GM12864 (cell line): ENCODE data around the gene ADAT3.

ENCODE experiments used
- DNase-seq: peaks from one replicate; pipeline ENCODE4 v3.0.0-alpha.2; 2011; ENCODE audit warnings: low read depth
- H3K4me3 ChIP-seq: 2 replicates; pipeline ENCODE4 v1.5.1; 2011; ENCODE audit warnings: mild to moderate bottlenecking, low read depth, low read length, control low read depth
- CTCF ChIP-seq: IDR thresholded peaks from 2 replicates; pipeline ENCODE4 v1.5.1; 2011; ENCODE audit warnings: low read depth, mild to moderate bottlenecking, moderate library complexity, low read length, control low read depth, inconsistent platforms; ENCODE audit errors: missing control alignments

Gene ADAT3

GRCh38 chr19:1906985-1907562, 1.9 kb downstream of the ADAT3 start:
- TF ChIP-seq CTCF: no peak
- no peak for DNase-seq
- no peak overlapping the region for H3K4me3 ChIP-seq

- no peak for TF ChIP-seq CTCF
- DNase-seq: no peak
- no peak overlapping the region for H3K4me3 ChIP-seq
Observed at GRCh38 chr19:1907563-1908363, 2.6 kb downstream of the ADAT3 start.

GRCh38 chr19:1908364-1908678, 3.1 kb downstream of the ADAT3 start:
- no peak for TF ChIP-seq CTCF
- no peak overlapping the region for H3K4me3 ChIP-seq
- no peak for DNase-seq

- no peak for DNase-seq
- no peak overlapping the region for H3K4me3 ChIP-seq
- TF ChIP-seq CTCF: no peak
Observed at GRCh38 chr19:1909761-1910080, 4.5 kb downstream of the ADAT3 start.

- no peak for DNase-seq
- TF ChIP-seq CTCF: no peak
Observed at GRCh38 chr19:1910177-1910576, 5.0 kb downstream of the ADAT3 start.

GRCh38 chr19:1911098-1911497, 5.9 kb downstream of the ADAT3 start:
- no peak overlapping the region for H3K4me3 ChIP-seq
- TF ChIP-seq CTCF: no peak
- no peak for DNase-seq

More at GRCh38 chr19:1910177-1910576, 5.0 kb downstream of the ADAT3 start:
- no peak overlapping the region for H3K4me3 ChIP-seq

GRCh38 chr19:1911995-1912394, 6.8 kb downstream of the ADAT3 start:
- TF ChIP-seq CTCF: no peak
- no peak overlapping the region for H3K4me3 ChIP-seq
- DNase-seq: no peak
